ENCODE data around the gene BCL7C. TPM values are rescaled to one million over a fixed set of nuclear protein-coding genes. Genes with fewer than 3 reads are reported as not detected.

BCL7C gene
- total and polyA plus RNA-seq, 2 of the 13 experiments (the other 11 are each of a cell fraction or from before 2014, with no cell fraction given) = 17.7 to 33.8 TPM

GRCh38 chr16:30904114-30904780, 10.4 kb upstream of the BCL7C start (continued):
- no peak for TF ChIP-seq HBP1 (CRISPR knock-in tag; IDR thresholded peaks at IDR 0.05; ENCODE audit: low read depth)
- TF ChIP-seq, protein P1, sequence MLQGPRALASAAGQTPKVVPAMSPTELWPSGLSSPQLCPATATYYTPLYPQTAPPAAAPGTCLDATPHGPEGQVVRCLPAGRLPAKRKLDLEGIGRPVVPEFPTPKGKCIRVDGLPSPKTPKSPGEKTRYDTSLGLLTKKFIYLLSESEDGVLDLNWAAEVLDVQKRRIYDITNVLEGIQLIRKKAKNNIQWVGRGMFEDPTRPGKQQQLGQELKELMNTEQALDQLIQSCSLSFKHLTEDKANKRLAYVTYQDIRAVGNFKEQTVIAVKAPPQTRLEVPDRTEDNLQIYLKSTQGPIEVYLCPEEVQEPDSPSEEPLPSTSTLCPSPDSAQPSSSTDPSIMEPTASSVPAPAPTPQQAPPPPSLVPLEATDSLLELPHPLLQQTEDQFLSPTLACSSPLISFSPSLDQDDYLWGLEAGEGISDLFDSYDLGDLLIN (CRISPR knock-in tag; IDR thresholded peaks at IDR 0.05; ENCODE audit: borderline replicate concordance) = no peak
- peak; percentile 21; the same call in 1 of the 2 replicates for TF ChIP-seq ZNF768 (CRISPR knock-in tag; IDR thresholded peaks at IDR 0.05)
- no peak for TF ChIP-seq SETDB1 (CRISPR knock-in tag; IDR thresholded peaks at IDR 0.05; ENCODE audit: borderline replicate concordance)
- no peak for TF ChIP-seq NAIF1 (CRISPR knock-in tag; IDR thresholded peaks at IDR 0.05; ENCODE audit: borderline replicate concordance)
- TF ChIP-seq ZFP41 (CRISPR knock-in tag; IDR thresholded peaks at IDR 0.05; ENCODE audit: borderline replicate concordance) = no peak
- no peak for TF ChIP-seq ZNF709 (CRISPR knock-in tag; IDR thresholded peaks at IDR 0.05)
- no peak for TF ChIP-seq ZNF350 (CRISPR knock-in tag; IDR thresholded peaks at IDR 0.05; ENCODE audit: borderline replicate concordance, low read depth)
- TF ChIP-seq RFX5 (IDR thresholded peaks at IDR 0.05; ENCODE audit: low read depth, low read length) = no peak

- H3K4me2 ChIP-seq (ENCODE audit: low read depth, low read length) = no peak overlapping the region
- no peak overlapping the region for H3K9ac ChIP-seq (ENCODE audit: insufficient read depth, low read depth, low read length)
- no TSS peak for BruUV-seq (replicated peaks)
- no peak overlapping the region for H3K4me3 ChIP-seq (replicated peaks in 1 of 3; ENCODE audit: insufficient read depth in 1 of 3, low read depth in 2 of 3, low read length in 3 of 3)
- no peaks in the 10 kb centered on the region for H3K36me3 ChIP-seq (replicated peaks in 1 of 2; ENCODE audit: control insufficient read depth in 1 of 2, insufficient read depth in 2 of 2, low read length in 2 of 2)
- DNase-seq (ENCODE audit: low spot score) (peak; percentile 38), FAIRE-seq (no peak), ATAC-seq (no peak)
- no peaks in the 10 kb centered on the region for H3K79me2 ChIP-seq (ENCODE audit: insufficient read depth, low read length)
- POLR2A ChIA-PET = interaction anchor here (1.0 to 3.6 kb wide), 2 partner anchors 14 to 58 kb away, joined by 3 to 29 read pairs; no protein-coding TSS in a partner anchor
- WGBS (ENCODE audit: low lambda C conversion rate) = 93% methylated on average over 4 of the region's 4 CpGs
- CTCF ChIA-PET (ENCODE audit: low intra/inter-chr PET ratio, low total read pairs) = no interaction called here
- in situ Hi-C loops (cut with HindIII; ENCODE audit: extremely low pct_ligation_motif_present, low pct_unique_long_range_greater_than_20kb) (no loop called here), intact Hi-C loops (cut with micrococcal nuclease; ENCODE audit: unreplicated experiment) (loop anchor here (2.0 kb wide), 1 partner anchor 59 kb away; no protein-coding TSS in a partner anchor)
- no peaks in the 10 kb centered on the region for H4K20me1 ChIP-seq (ENCODE audit: insufficient read depth, low read length)
- peak overlapping the region; percentile 51 for H2AFZ ChIP-seq (ENCODE audit: low read length)
- peaks cover 65% of the 10 kb centered on the region for H3K4me1 ChIP-seq (ENCODE audit: insufficient read depth, low read length)
- no peaks in the 10 kb centered on the region for H3K27me3 ChIP-seq (ENCODE audit: control insufficient read depth in 1 of 2, insufficient read depth in 2 of 2, low read length in 2 of 2)
- no peaks in the 10 kb centered on the region for H3K9me3 ChIP-seq (ENCODE audit: low read length)
- H3K27ac ChIP-seq (ENCODE audit: extremely low read length, insufficient read depth, low read length) = no peak overlapping the region
- no peak for TF ChIP-seq ZNF274 (CRISPR knock-in tag; IDR thresholded peaks at IDR 0.05)
- 0 out of 2 replicates have a peak, but pooled peaks have one; percentile 30 for TF ChIP-seq NFYC (CRISPR knock-in tag; IDR thresholded peaks at IDR 0.05)
- TF ChIP-seq CTCF (CRISPR knock-in tag; IDR thresholded peaks at IDR 0.05) = peak; percentile 2; the same call in 1 of the 2 replicates
- TF ChIP-seq ZNF441 (CRISPR knock-in tag; IDR thresholded peaks at IDR 0.05; ENCODE audit: borderline replicate concordance) = no peak
- TF ChIP-seq NCOR1 (IDR thresholded peaks at IDR 0.05; ENCODE audit: borderline replicate concordance, low read length) = no peak
- TF ChIP-seq ZNF276 (CRISPR knock-in tag; IDR thresholded peaks at IDR 0.05; ENCODE audit: low read depth) = no peak
- no peak for TF ChIP-seq ATRX (CRISPR knock-in tag; IDR thresholded peaks at IDR 0.05; ENCODE audit: borderline replicate concordance)
- peak; percentile 57 for TF ChIP-seq NFYB (CRISPR knock-in tag; IDR thresholded peaks at IDR 0.05)
Observed at GRCh38 chr16:30903596-30903995, 9.7 kb upstream of the BCL7C start.

Data from HepG2 (cell line).